HG03139 (cell line): ENCODE data around the gene LIPT1.
"Not testable (repeated sequence)": the region's sequence is repeated elsewhere in the genome, so short reads cannot be mapped to it uniquely, and the experiment has no call there.

ENCODE experiments used
- ATAC-seq: cut with Tn5 transposase; IDR thresholded peaks from one replicate; pipeline ENCODE4 v1.9.1; 2021; ENCODE audit not compliant: unreplicated experiment

LIPT1 gene

GRCh38 chr2:99154643-99155536 is at the start of gene LIPT1, which contains the start of gene TSGA10:
LIPT1 (plus strand) TSS chr2:99154967; CDS start chr2:99161958, 6,991 bp downstream.
TSGA10 (minus strand) TSS chr2:99154942; CDS start chr2:99109439, 45,503 bp downstream.
- peak; percentile 96 for ATAC-seq

GRCh38 chr2:99106913-99107312 is 47.9 kb upstream of the LIPT1 start:
- ATAC-seq: no peak

GRCh38 chr2:99111236-99111635 is 43.5 kb upstream of the LIPT1 start:
- no peak for ATAC-seq

GRCh38 chr2:99111945-99112344 is 42.8 kb upstream of the LIPT1 start:
- ATAC-seq: no peak

DNA sequence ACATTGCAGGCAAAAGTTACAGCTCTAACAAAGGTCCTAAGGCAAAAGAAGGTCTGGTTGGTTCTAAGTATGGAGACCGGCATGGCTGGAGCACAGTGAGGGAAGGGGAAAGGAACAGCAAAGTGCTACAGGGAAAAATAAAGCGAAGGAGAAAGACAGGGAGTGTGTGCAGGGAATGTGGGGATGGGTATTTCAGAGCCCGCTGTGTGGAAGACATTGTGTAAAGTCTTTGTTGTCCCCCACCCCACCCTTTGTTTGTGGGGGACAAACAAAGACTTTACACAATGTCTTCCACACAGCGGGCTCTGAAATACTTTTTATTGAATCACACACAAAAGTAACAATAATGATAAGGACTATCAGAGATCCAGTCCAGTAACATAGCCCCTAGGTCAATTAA is 42.1 kb upstream of the LIPT1 start:
- ATAC-seq: no peak

DNA sequence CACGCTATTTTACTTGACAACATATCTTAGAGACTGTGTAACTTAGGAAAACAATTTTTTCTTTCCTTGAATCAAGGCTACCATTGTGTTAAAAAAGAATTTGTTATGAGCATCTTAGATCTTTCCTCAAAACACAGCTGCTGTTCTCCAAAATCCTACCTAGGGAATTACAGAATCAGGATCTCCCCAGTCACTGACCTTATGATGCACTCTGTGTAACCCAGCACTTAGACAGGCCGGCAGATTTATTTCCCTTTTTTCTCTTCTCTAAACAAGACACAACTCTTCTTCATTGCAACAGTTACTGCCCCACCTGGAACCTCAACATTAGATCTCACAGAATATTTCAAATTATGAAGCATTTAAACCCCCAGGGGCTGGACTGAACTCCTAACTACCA is 26.8 kb upstream of the LIPT1 start:
- no peak for ATAC-seq

DNA sequence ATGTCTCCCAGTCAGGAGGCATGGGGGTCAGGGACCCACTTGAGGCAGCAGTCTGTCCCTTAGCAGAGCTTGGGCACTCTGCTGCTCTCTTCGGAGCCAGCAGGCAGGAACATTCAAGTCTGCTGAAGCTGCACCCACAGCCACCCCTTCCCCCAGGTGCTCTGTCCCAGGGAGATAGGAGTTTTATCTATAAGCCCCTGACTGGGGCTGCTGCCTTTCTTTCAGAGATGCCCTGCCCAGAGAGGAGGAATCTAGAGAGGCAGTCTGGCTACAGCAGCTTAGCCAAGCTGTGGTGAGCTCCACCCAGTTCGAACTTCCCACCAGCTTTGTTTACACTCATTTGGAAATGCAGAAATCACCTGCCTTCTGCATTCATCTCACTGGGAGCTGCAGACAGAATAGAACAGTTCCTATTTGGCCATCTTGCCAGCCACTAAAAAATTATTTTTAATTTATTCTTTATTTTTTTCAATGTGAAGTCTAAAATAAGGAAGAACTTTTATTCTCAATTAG is 19.7 kb upstream of the LIPT1 start:
- ATAC-seq: not testable (repeated sequence)

DNA sequence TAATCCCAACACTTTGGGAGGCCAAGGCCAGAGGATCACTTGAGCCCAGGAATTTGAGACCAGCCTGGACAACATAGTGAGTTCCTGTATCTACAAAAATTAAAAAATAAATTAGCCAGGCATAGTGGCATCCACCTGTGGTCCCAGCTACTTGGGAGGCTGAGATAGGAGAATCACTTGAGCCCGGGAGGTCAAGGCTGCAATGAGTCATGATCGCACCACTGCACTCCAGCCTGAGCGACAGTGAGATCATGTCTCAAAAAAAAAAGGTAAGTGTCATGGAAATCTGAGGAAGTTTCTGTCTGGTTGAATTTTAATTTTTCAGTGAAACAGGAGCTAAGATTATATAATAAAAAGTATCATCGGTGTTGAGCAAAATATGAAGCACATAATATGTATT is 15.8 kb upstream of the LIPT1 start:
- ATAC-seq: no peak

- ATAC-seq: no peak
These were observed 14.5 kb upstream of the LIPT1 start for GRCh38 chr2:99140056-99140859.

GRCh38 chr2:99140860-99141109 is 14.0 kb upstream of the LIPT1 start:
- peak; percentile 24 for ATAC-seq

DNA sequence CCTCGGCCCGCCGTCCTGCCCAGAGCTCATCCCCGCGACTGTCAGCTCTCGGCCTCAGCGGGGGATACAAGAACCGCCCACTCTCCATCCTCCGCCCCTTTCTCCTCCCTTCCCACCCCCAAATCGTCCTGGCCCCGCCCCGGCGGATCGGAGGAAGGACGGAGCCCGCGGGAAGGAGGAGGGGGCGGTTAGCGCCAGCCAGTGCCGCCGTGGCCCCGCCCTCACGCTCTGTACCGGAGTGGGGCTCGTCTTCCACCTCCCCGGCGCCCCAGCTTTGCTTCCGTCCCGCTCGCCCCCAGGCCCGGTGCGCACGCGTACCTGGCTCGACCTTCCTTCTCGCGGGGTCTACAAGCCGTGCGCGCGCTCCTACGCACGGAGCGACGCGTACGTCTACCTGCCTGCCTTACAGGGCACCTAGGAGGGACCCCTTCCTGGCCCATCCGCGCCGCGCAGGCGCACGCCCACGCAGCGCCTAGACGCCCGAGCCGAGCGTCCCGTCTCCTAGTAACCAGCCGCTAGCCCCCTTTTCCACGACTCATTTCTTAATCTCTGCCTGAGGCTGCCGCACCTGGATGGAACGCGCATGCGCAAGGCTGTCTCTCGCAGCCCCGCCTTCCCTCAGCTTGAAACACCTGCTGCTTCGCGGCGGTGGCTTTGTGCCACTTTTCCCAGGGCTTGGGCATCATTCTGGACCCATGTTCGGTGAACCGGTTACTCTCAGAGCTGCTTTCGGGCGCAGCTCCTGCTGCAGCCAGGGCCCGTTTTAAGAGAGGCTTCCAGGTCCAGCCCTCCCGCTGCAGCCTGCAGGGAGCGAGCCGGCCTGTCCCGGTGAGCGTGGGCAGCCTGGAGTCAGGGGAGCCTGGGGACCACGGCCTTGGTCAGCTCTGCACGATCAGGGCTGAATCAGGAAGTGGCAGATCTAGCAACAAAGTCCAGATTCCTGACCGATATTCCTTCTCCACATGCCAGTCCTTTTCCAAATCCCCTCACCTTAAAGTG is 13.4 kb upstream of the LIPT1 start, which contains the start of gene C2orf15:
TSS of gene C2orf15 (plus strand) at position 598 of the 999 bp plus-strand sequence. CDS start 8,852 bp downstream, outside the sequence.
- peak; percentile 89 for ATAC-seq

DNA sequence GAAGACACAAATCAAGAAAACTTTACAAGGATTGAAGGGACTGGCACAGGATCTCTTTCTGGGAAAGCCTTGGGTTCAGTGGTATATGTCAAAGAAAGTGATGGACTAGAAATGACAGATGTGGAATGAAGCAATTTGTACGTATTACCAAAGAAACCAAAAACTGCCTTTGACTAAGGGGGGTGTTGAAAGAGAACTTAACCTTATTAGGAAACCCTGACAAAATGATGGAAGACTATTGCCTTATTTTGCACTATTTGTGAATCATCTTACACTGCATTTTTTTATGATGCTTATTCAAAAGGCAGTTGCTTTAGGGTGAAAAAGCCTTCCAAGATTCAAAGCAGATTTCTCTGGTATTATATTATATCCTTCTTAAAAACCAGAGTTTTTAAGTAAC is 4.1 kb upstream of the LIPT1 start:
- no peak for ATAC-seq

GRCh38 chr2:99152199-99152895 is 2.4 kb upstream of the LIPT1 start:
- ATAC-seq: no peak

GRCh38 chr2:99153921-99154604 is 704 bp upstream of the LIPT1 start:
- ATAC-seq: no peak

DNA sequence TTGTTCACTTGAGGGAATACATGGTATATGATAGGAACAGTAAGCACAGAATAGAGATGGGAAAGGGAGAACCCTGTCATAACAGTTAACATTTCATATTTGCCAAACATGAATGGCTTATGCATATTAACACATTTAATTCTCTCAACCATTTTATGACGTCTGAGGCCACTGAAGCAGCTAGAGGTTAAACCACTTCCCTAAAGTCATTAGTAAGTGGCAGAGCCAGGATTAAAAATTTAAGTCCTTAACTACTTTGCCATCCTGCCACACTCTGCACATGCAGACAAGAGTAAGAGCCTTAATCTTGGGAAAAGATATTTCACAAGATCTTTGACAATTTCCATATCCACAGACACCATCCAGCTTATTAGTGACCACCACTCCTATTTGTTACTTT is 2.1 kb downstream of the LIPT1 start:
- ATAC-seq: no peak

GRCh38 chr2:99158599-99158998 is 3.8 kb downstream of the LIPT1 start:
- no peak for ATAC-seq

GRCh38 chr2:99159594-99159993 is 4.8 kb downstream of the LIPT1 start:
- ATAC-seq: no peak

DNA sequence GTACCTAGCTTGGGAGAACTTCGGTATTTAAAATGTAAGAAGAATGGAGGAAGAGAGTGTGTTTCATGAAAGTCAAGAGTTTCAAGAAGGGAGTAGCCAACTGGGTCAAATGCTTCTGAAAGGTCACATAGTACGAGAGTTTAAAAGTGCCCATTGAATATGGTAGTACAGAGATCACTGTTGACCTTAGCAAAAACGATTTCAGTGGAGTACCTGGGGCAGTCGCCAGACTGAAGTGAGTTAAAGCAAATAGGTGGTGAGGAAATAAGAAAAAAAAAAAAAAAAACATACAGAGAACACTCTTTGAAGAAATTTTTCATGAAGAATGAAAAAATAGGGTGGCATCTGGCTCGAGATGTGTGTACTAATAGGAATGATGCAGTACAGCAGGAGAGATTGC is 11.5 kb downstream of the LIPT1 start:
- ATAC-seq: no peak

GRCh38 chr2:99169534-99169933 is 14.8 kb downstream of the LIPT1 start:
- no peak for ATAC-seq
